Vagina (tissue), 2 donors: ENCODE results near the gene CRYBB3. TPM values are rescaled to one million over a fixed set of nuclear protein-coding genes. Genes with fewer than 3 reads are reported as not detected.
"Not testable (repeated sequence)": the region's sequence is repeated elsewhere in the genome, so short reads cannot be mapped to it uniquely, and the experiment has no call there.

ENCODE experiments used
- DNase-seq, 2 donors: peaks; one replicate each; pipeline ENCODE4 v3.0.0-alpha.2; 2017; ENCODE audit errors: extremely low spot score in 2 of 2
- H3K27ac ChIP-seq: fragments of 200-600 bp; sonication (generic); one replicate; pipeline ENCODE4 v1.5.1; 2019
- H3K27me3 ChIP-seq: fragments of 200-600 bp; sonication (generic); one replicate; pipeline ENCODE4 v1.5.1; 2019
- H3K36me3 ChIP-seq, 2 donors: fragments of 200-600 bp; sonication (generic); one replicate each; pipeline ENCODE4 v1.5.1; 2017 to 2019
- H3K4me1 ChIP-seq: fragments of 200-600 bp; sonication (generic); one replicate; pipeline ENCODE4 v1.5.1; 2019
- H3K4me3 ChIP-seq, 2 donors: fragments of 200-600 bp; sonication (generic); 1 replicate in 1 of 2; 2 replicates in 1 of 2; pipeline ENCODE4 v1.5.1; 2016 to 2019
- H3K9me3 ChIP-seq: fragments of 200-600 bp; sonication (generic); one replicate; pipeline ENCODE4 v1.5.1; 2019
- CTCF ChIP-seq, 3 experiments: fragments of 450-650 bp in 2 of 3; fragments of 200-600 bp in 1 of 3; sonication (generic) in 1 of 3; IDR thresholded peaks; one replicate each; pipeline ENCODE4 v1.5.1; 2017 to 2019; ENCODE audit warnings: antibody characterized with exemption in 3 of 3, mild to moderate bottlenecking in 2 of 3, moderate library complexity in 2 of 3
- POLR2A ChIP-seq, 2 donors: fragments of 450-650 bp; IDR thresholded peaks; one replicate each; pipeline ENCODE4 v1.6.1; 2017; ENCODE audit warnings: antibody characterized with exemption in 2 of 2, mild to moderate bottlenecking in 2 of 2, moderate library complexity in 2 of 2
- POLR2AphosphoS5 ChIP-seq, 2 donors: sonication (generic); formaldehyde crosslinking; IDR thresholded peaks; one replicate each; pipeline ENCODE4 v1.9.0; 2017; ENCODE audit warnings: antibody characterized with exemption in 2 of 2, mild to moderate bottlenecking in 2 of 2, low read depth in 1 of 2; ENCODE audit not compliant: insufficient read depth in 1 of 2
- intact Hi-C: fragments of 100-400 bp; cut with DNase I; formaldehyde crosslinking; loops from one replicate; pipeline ENCODE4 v1.15.1; 2023
- total RNA-seq: library from RNA; depleted of rRNA; stranded (reverse); fragments of >200 nt; gene quantifications from one replicate; pipeline ENCODE4 v1.2.3, GENCODE V29; 2016

The CRYBB3 gene
- total RNA-seq, 1 donor from 2014 or later, result not detected

DNA sequence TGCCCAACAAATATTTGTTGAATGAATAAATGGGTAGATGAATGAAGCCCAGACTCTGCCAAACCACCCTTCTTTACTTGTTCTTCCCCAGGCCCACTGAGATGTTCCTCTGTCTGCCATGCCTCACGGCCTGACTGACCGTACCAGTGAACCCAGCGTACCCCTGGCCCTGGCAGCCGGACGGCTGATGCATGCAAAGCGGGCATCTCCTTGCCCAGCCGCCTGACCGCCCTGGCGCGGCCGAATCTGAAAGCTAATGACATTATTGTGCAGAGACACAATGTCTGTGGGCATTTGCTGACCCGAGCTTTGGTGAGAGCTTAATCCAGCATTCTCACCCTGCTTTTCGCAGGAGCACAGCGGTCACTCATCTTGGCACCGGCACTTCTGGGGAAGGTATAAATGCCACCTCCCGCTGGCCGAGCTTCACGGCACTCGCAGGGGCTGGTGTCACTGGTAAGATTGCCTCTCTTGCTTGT, 19.6 kb downstream of the CRYBB3 start, which contains the start of gene CRYBB2:
Gene CRYBB2 (plus strand): TSS at position 429 of the 479 bp plus-strand sequence. CDS start 1,791 bp downstream, outside the sequence.
- H3K9me3 ChIP-seq, result no peaks in the 10 kb centered on the region
- H3K27ac ChIP-seq, result no peak within 1 kb of the TSS
- intact Hi-C loops, result no loop called here
- no peaks in the 10 kb centered on the region for H3K4me1 ChIP-seq
- DNase-seq, result no peak
- no peak within 1 kb of the TSS for H3K4me3 ChIP-seq
- H3K27me3 ChIP-seq, result no peaks in the 10 kb centered on the region
- H3K36me3 ChIP-seq, result no peaks in the 10 kb centered on the region
- TF ChIP-seq POLR2AphosphoS5 (IDR thresholded peaks at IDR 0.05; ENCODE audit: insufficient read depth in 1 of 2, low read depth in 1 of 2), result no peak
- no peak for TF ChIP-seq CTCF (IDR thresholded peaks at IDR 0.05)
- TF ChIP-seq POLR2A (IDR thresholded peaks at IDR 0.05), result no peak

GRCh38 chr22:25219948-25220442, 20.3 kb downstream of the CRYBB3 start:
- H3K27ac ChIP-seq, result no peak overlapping the region
- H3K4me1 ChIP-seq, result no peaks in the 10 kb centered on the region
- H3K4me3 ChIP-seq, result no peak overlapping the region
- intact Hi-C loops, result no loop called here
- no peak for DNase-seq
- no peaks in the 10 kb centered on the region for H3K9me3 ChIP-seq
- H3K36me3 ChIP-seq, result no peaks in the 10 kb centered on the region
- TF ChIP-seq POLR2A (IDR thresholded peaks at IDR 0.05) (no peak), CTCF (IDR thresholded peaks at IDR 0.05) (no peak), POLR2AphosphoS5 (IDR thresholded peaks at IDR 0.05; ENCODE audit: insufficient read depth in 1 of 2, low read depth in 1 of 2) (no peak)
- H3K27me3 ChIP-seq, result no peaks in the 10 kb centered on the region

- Histone ChIP-seq H3K9me3 (no peaks in the 10 kb centered on the region), H3K36me3 (no peaks in the 10 kb centered on the region), H3K27ac (no peak overlapping the region), H3K4me1 (no peaks in the 10 kb centered on the region), H3K4me3 (no peak overlapping the region), H3K27me3 (no peaks in the 10 kb centered on the region)
- TF ChIP-seq POLR2A (IDR thresholded peaks at IDR 0.05) (no peak), POLR2AphosphoS5 (IDR thresholded peaks at IDR 0.05; ENCODE audit: insufficient read depth in 1 of 2, low read depth in 1 of 2) (no peak), CTCF (IDR thresholded peaks at IDR 0.05) (no peak)
- DNase-seq, result no peak
- intact Hi-C loops, result no loop called here
Observed at GRCh38 chr22:25221790-25222189, 22.1 kb downstream of the CRYBB3 start.

- Histone ChIP-seq H3K36me3 (no peaks in the 10 kb centered on the region), H3K27me3 (no peaks in the 10 kb centered on the region), H3K9me3 (no peaks in the 10 kb centered on the region), H3K27ac (no peak overlapping the region), H3K4me3 (no peak overlapping the region), H3K4me1 (no peaks in the 10 kb centered on the region)
- TF ChIP-seq CTCF (IDR thresholded peaks at IDR 0.05) (no peak), POLR2AphosphoS5 (IDR thresholded peaks at IDR 0.05; ENCODE audit: insufficient read depth in 1 of 2, low read depth in 1 of 2) (no peak), POLR2A (IDR thresholded peaks at IDR 0.05) (no peak)
- DNase-seq, result no peak
- intact Hi-C loops, result no loop called here
Observed at GRCh38 chr22:25223269-25223850, 23.7 kb downstream of the CRYBB3 start.

DNA sequence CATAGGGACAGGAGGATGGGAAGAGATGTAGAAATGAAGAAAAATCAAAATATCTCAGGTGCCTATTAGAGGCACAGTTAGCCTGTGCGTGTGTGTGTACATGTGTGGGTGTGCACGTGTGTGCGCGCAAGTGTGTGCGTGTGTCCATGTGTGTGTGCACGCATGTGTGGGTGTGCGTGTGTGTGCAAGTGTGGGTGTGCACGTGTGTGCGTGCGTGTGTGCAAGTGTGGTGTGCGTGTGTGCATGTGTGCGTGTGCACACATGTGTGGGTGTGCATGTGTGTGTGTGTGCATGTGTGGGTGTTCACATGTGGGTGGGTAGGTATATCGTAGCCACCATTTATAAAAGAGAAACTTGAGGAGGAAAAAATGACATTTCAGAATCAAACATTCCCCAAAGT, 29.2 kb downstream of the CRYBB3 start:
- no peaks in the 10 kb centered on the region for H3K27me3 ChIP-seq
- DNase-seq, result no peak
- H3K36me3 ChIP-seq, result no peaks in the 10 kb centered on the region
- TF ChIP-seq CTCF (IDR thresholded peaks at IDR 0.05) (no peak), POLR2A (IDR thresholded peaks at IDR 0.05) (no peak), POLR2AphosphoS5 (IDR thresholded peaks at IDR 0.05; ENCODE audit: insufficient read depth in 1 of 2, low read depth in 1 of 2) (no peak)
- intact Hi-C loops, result no loop called here
- H3K4me1 ChIP-seq, result no peaks in the 10 kb centered on the region
- H3K9me3 ChIP-seq, result no peaks in the 10 kb centered on the region
- no peak overlapping the region for H3K4me3 ChIP-seq
- H3K27ac ChIP-seq, result no peak overlapping the region

DNA sequence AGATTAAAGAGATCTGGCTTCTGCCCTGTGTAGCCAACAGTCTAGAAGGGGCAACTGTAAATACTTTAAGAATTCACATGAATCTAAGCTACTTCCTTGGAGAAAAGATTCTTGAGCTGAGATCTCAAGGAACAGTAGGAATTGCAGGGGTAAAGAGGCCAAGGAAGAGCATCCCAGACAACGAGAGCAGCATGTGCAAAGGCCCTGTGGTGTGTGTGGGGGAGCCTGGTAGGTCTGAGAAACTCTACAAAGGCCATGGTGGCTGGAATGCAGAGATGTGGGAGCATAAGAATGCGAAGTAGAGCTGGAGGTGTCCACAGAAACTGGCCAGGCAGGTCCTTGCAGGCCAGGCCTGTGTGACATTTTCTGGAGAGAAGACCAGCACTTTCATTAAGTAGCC, 31.1 kb downstream of the CRYBB3 start:
- H3K27me3 ChIP-seq, H3K27ac ChIP-seq, DNase-seq, H3K4me1 ChIP-seq, H3K36me3 ChIP-seq, H3K9me3 ChIP-seq, H3K4me3 ChIP-seq, intact Hi-C loops: not testable (repeated sequence)
